Chondrocyte (in vitro differentiated cells): ENCODE data around the gene DNAJC11. TPM values are rescaled to one million over a fixed set of nuclear protein-coding genes. Genes with fewer than 3 reads are reported as not detected.
A peak's percentile ranks its signal among the peaks of the same experiment; 100 is the strongest.
"Not testable (repeated sequence)": the region's sequence is repeated elsewhere in the genome, so short reads cannot be mapped to it uniquely, and the experiment has no call there.

Experiments used
- DNase-seq: peaks from one replicate; pipeline ENCODE4 v3.0.0; 2021; ENCODE audit warnings: mixed read lengths, low spot score
- H3K27ac Mint-ChIP-seq: one replicate; pipeline ENCODE4 v1.8.0; 2021; ENCODE audit warnings: mild to moderate bottlenecking, moderate library complexity, mixed read lengths; ENCODE audit not compliant: unreplicated experiment
- H3K27me3 Mint-ChIP-seq: 2 replicates; pipeline ENCODE4 v1.8.0; 2021; ENCODE audit warnings: low read depth, mixed read lengths
- H3K36me3 Mint-ChIP-seq: 2 replicates; pipeline ENCODE4 v1.8.0; 2021; ENCODE audit warnings: low read depth, mixed read lengths
- H3K4me1 Mint-ChIP-seq: 2 replicates; pipeline ENCODE4 v1.8.0; 2021; ENCODE audit warnings: low read depth, mild to moderate bottlenecking, mixed read lengths
- H3K4me3 Mint-ChIP-seq: one replicate; pipeline ENCODE4 v1.8.0; 2021; ENCODE audit warnings: mild to moderate bottlenecking, moderate library complexity, mixed read lengths; ENCODE audit not compliant: unreplicated experiment
- H3K9me3 Mint-ChIP-seq: 2 replicates; pipeline ENCODE4 v1.8.0; 2021; ENCODE audit warnings: low read depth, mixed read lengths
- total RNA-seq: library from RNA; stranded (reverse); gene quantifications from 3 replicates; pipeline ENCODE4 v1.2.1, GENCODE V29; 2021
- TF ChIP-seq, protein P1 (sequence below): fragments of 200-600 bp; sonication (generic); IDR thresholded peaks from 2 replicates; pipeline ENCODE4 v1.5.0; 2021; ENCODE audit warnings: antibody characterized with exemption, mild to moderate bottlenecking, moderate library complexity

The DNAJC11 gene
- total RNA-seq, 1 donor from 2014 or later: 46.3 TPM

DNA sequence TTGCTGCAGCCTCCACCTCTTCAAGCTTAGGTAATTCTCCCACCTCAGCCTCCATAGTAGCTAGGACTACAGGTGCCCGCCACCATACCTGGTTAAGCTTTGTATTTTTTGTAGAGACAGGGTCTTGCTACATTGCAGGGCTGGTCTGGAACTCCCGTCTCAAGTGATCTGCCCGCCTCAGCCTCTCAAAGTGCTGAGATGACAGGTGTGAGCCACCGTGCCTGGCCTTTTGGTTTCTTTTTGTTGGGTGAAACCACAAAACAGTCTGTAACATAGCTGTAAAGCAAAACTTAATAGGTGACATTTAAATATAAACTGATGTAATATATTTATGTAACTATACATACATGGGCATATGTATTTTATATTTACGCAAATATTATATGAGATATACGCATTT, 3.1 kb upstream of the DNAJC11 start:
- no peak for DNase-seq
- peaks cover 22% of the 10 kb centered on the region for H3K27me3 Mint-ChIP-seq
- H3K4me1 Mint-ChIP-seq: peaks cover 27% of the 10 kb centered on the region
- TF ChIP-seq, protein P1, sequence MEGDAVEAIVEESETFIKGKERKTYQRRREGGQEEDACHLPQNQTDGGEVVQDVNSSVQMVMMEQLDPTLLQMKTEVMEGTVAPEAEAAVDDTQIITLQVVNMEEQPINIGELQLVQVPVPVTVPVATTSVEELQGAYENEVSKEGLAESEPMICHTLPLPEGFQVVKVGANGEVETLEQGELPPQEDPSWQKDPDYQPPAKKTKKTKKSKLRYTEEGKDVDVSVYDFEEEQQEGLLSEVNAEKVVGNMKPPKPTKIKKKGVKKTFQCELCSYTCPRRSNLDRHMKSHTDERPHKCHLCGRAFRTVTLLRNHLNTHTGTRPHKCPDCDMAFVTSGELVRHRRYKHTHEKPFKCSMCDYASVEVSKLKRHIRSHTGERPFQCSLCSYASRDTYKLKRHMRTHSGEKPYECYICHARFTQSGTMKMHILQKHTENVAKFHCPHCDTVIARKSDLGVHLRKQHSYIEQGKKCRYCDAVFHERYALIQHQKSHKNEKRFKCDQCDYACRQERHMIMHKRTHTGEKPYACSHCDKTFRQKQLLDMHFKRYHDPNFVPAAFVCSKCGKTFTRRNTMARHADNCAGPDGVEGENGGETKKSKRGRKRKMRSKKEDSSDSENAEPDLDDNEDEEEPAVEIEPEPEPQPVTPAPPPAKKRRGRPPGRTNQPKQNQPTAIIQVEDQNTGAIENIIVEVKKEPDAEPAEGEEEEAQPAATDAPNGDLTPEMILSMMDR: no peak
- no peaks in the 10 kb centered on the region for H3K36me3 Mint-ChIP-seq
- no peaks in the 10 kb centered on the region for H3K9me3 Mint-ChIP-seq
- no peak overlapping the region for H3K4me3 Mint-ChIP-seq
- peak overlapping the region; percentile 41 for H3K27ac Mint-ChIP-seq

DNA sequence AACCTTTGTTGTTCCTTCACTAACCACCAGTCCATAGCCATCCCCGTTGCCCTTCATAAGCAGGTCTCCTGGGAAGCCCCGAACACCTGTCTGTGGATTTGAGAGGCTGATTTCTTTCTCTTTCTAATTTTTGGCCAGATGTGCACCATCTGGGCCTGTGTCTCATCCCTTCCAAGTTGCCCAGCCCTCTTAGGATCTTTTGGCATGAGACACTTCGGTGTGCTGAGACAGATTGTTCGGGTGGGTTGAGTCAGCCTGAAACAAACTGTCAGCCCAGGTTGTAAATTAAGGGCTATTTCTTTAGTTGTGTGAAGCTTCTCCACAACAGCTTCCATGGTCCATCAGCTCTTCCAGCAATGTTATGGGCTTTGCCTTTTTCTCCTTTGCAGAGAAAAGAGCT, 1.4 kb upstream of the DNAJC11 start:
- no peak overlapping the region for H3K27ac Mint-ChIP-seq
- no peak for DNase-seq
- H3K9me3 Mint-ChIP-seq: no peaks in the 10 kb centered on the region
- peaks cover 11% of the 10 kb centered on the region for H3K27me3 Mint-ChIP-seq
- H3K4me1 Mint-ChIP-seq: peaks cover 35% of the 10 kb centered on the region
- H3K4me3 Mint-ChIP-seq: no peak overlapping the region
- H3K36me3 Mint-ChIP-seq: no peaks in the 10 kb centered on the region
- TF ChIP-seq, protein P1: no peak

- Mint-ChIP-seq H3K27me3 (no peaks in the 10 kb centered on the region), H3K27ac (peak overlapping the region; percentile 85), H3K4me3 (peak overlapping the region; percentile 86), H3K36me3 (no peaks in the 10 kb centered on the region), H3K4me1 (peaks cover 49% of the 10 kb centered on the region), H3K9me3 (no peaks in the 10 kb centered on the region)
- TF ChIP-seq, protein P1: no peak
- no peak for DNase-seq
These were observed 671 bp downstream of the DNAJC11 start for GRCh38 chr1:6700853-6701436.

GRCh38 chr1:6699915-6700314, 1.7 kb downstream of the DNAJC11 start:
- not testable (repeated sequence) for H3K9me3 Mint-ChIP-seq, H3K36me3 Mint-ChIP-seq, H3K27me3 Mint-ChIP-seq, DNase-seq
- Mint-ChIP-seq H3K27ac (peak overlapping the region; percentile 27), H3K4me1 (peaks cover 53% of the 10 kb centered on the region), H3K4me3 (peak overlapping the region; percentile 31)

DNA sequence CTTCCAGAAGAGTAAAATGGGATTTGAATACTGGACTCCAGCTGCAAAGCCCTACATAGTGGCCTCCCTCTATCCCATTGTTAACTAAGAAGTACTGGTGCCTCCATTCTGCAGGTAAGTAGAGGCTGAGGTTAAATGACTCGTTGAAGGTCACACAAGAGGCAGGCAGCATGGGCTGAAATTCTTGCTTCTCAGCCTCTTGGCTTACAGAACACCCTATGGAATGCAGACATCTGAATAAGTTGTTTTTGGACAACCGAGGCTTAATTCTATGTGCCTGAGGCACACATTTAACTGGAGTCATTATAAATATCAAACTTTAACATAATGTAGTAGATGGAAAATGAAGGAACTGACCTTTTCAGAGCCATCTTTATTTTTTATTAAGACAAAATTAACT, 5.7 kb downstream of the DNAJC11 start:
- Mint-ChIP-seq H3K27ac (peak overlapping the region; percentile 49), H3K36me3 (peaks cover 1% of the 10 kb centered on the region), H3K27me3 (no peaks in the 10 kb centered on the region), H3K9me3 (no peaks in the 10 kb centered on the region), H3K4me1 (peaks cover 46% of the 10 kb centered on the region), H3K4me3 (no peak overlapping the region)
- no peak for DNase-seq
- TF ChIP-seq, protein P1: no peak

- no peaks in the 10 kb centered on the region for H3K27me3 Mint-ChIP-seq
- TF ChIP-seq, protein P1: no peak
- peaks cover 1% of the 10 kb centered on the region for H3K36me3 Mint-ChIP-seq
- no peak overlapping the region for H3K4me3 Mint-ChIP-seq
- DNase-seq: no peak
- H3K27ac Mint-ChIP-seq: no peak overlapping the region
- H3K4me1 Mint-ChIP-seq: peaks cover 31% of the 10 kb centered on the region
- H3K9me3 Mint-ChIP-seq: no peaks in the 10 kb centered on the region
These were observed 7.4 kb downstream of the DNAJC11 start for GRCh38 chr1:6694121-6694713.
